Measurements from ENCODE around the gene PTGFRN.

Gene PTGFRN

GRCh38 chr1:117017062-117017461 is 107.3 kb downstream of the PTGFRN start:
- TF ChIP-seq CTCF (IDR thresholded peaks at IDR 0.05): no peak

DNA sequence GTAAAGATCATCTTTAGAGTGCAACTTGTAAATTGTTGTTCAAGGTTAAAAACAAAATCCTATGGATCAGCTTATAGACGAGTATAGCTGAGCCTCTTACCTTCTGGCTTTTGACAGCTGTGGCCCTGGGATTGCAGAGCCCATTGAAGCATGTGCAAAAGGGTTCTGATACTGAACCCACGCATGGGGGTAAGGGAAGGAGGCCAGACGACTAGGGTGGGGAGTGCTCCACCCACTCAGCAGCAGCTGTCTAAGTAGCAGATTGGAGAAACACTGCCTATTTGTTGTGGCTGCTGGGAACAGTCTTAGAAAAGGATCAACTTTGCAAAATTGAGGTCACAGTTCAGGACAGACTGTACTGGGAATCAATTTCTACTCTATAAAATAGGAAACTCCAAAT is 107.9 kb downstream of the PTGFRN start:
- TF ChIP-seq CTCF (IDR thresholded peaks at IDR 0.05): no peak

GRCh38 chr1:117020526-117021156 is 110.9 kb downstream of the PTGFRN start:
- TF ChIP-seq CTCF (IDR thresholded peaks at IDR 0.05): no peak

- no peak for TF ChIP-seq CTCF (IDR thresholded peaks at IDR 0.05)
Measured at GRCh38 chr1:117022114-117022513, 112.4 kb downstream of the PTGFRN start.

- TF ChIP-seq CTCF (IDR thresholded peaks at IDR 0.05): no peak
Measured at GRCh38 chr1:117025568-117025967, 115.9 kb downstream of the PTGFRN start.

GRCh38 chr1:117026361-117026760 is 116.6 kb downstream of the PTGFRN start:
- TF ChIP-seq CTCF (IDR thresholded peaks at IDR 0.05): no peak

- TF ChIP-seq CTCF (IDR thresholded peaks at IDR 0.05): no peak
Measured at GRCh38 chr1:117029685-117030084, 120.0 kb downstream of the PTGFRN start.
